Caki2 (cell line): Measurements from ENCODE around the gene HIVEP2. TPM values are rescaled to one million over a fixed set of nuclear protein-coding genes. Genes with fewer than 3 reads are reported as not detected.
A peak's percentile ranks its signal among the peaks of the same experiment; 100 is the strongest.

Experiments
- DNase-seq: peaks from one replicate; pipeline ENCODE4 v3.0.0-alpha.2; 2015; ENCODE audit warnings: low read depth
- in situ Hi-C: cut with HindIII; loops from 2 replicates; pipeline ENCODE4 v1.10.0; 2016; ENCODE audit warnings: low sequenced_read_pairs, low pct_unique_long_range_greater_than_20kb, mixed read lengths
- total RNA-seq: library from RNA; depleted of rRNA; stranded (reverse); fragments of >200 nt; shearing (Covaris generic); gene quantifications from 2 replicates; pipeline ENCODE4 v1.2.3, GENCODE V29; 2014; ENCODE audit warnings: low replicate concordance

The HIVEP2 gene
- total RNA-seq, 1 experiment from 2014 or later, result 3.5 TPM

- in situ Hi-C loops, result no loop called here
- peak; percentile 47 for DNase-seq
Measured at GRCh38 chr6:142841915-142842314, 103.1 kb downstream of the HIVEP2 start.

GRCh38 chr6:142839686-142840040 lies 105.3 kb downstream of the HIVEP2 start:
- in situ Hi-C loops, result no loop called here
- DNase-seq, result no peak

- DNase-seq, result peak; percentile 86
- in situ Hi-C loops, result no loop called here
Measured at GRCh38 chr6:142838821-142839685, 105.9 kb downstream of the HIVEP2 start.

GRCh38 chr6:142835787-142836535 lies 109.0 kb downstream of the HIVEP2 start:
- in situ Hi-C loops, result no loop called here
- DNase-seq, result no peak

GRCh38 chr6:142834853-142835252 lies 110.1 kb downstream of the HIVEP2 start:
- DNase-seq, result no peak
- in situ Hi-C loops, result no loop called here

- in situ Hi-C loops, result no loop called here
- no peak for DNase-seq
Measured at GRCh38 chr6:142833798-142834197, 111.2 kb downstream of the HIVEP2 start.

GRCh38 chr6:142833054-142833453 lies 111.9 kb downstream of the HIVEP2 start:
- DNase-seq, result peak; percentile 72
- in situ Hi-C loops, result no loop called here

- no peak for DNase-seq
- in situ Hi-C loops, result no loop called here
Measured at GRCh38 chr6:142830807-142831206, 114.2 kb downstream of the HIVEP2 start.

- in situ Hi-C loops, result no loop called here
- DNase-seq, result no peak
Measured at GRCh38 chr6:142830116-142830710, 114.8 kb downstream of the HIVEP2 start.

GRCh38 chr6:142829556-142829955 lies 115.4 kb downstream of the HIVEP2 start:
- in situ Hi-C loops, result no loop called here
- no peak for DNase-seq

GRCh38 chr6:142827991-142828390 lies 117.0 kb downstream of the HIVEP2 start:
- in situ Hi-C loops, result no loop called here
- no peak for DNase-seq

- no peak for DNase-seq
- in situ Hi-C loops, result no loop called here
Measured at GRCh38 chr6:142827369-142827768, 117.6 kb downstream of the HIVEP2 start.

- in situ Hi-C loops, result no loop called here
- DNase-seq, result no peak
Measured at GRCh38 chr6:142825760-142826159, 119.2 kb downstream of the HIVEP2 start.

GRCh38 chr6:142824426-142824825 lies 120.5 kb downstream of the HIVEP2 start:
- DNase-seq, result no peak
- in situ Hi-C loops, result no loop called here

- in situ Hi-C loops, result no loop called here
- DNase-seq, result no peak
Measured at GRCh38 chr6:142823256-142823902, 121.6 kb downstream of the HIVEP2 start.

- in situ Hi-C loops, result no loop called here
- no peak for DNase-seq
Measured at GRCh38 chr6:142822842-142823241, 122.1 kb downstream of the HIVEP2 start.

GRCh38 chr6:142822383-142822782 lies 122.6 kb downstream of the HIVEP2 start:
- in situ Hi-C loops, result no loop called here
- DNase-seq, result no peak

- in situ Hi-C loops, result no loop called here
- no peak for DNase-seq
Measured at GRCh38 chr6:142821860-142822259, 123.1 kb downstream of the HIVEP2 start.
